ENCODE results near the gene PTPRK. TPM values are rescaled to one million over a fixed set of nuclear protein-coding genes. Genes with fewer than 3 reads are reported as not detected.
"Not testable (repeated sequence)": the region's sequence is repeated elsewhere in the genome, so short reads cannot be mapped to it uniquely, and the experiment has no call there.

Gene PTPRK
- total and polyA plus RNA-seq, 12 donors: 7.5 to 47.7 (median 35.7) TPM

DNA sequence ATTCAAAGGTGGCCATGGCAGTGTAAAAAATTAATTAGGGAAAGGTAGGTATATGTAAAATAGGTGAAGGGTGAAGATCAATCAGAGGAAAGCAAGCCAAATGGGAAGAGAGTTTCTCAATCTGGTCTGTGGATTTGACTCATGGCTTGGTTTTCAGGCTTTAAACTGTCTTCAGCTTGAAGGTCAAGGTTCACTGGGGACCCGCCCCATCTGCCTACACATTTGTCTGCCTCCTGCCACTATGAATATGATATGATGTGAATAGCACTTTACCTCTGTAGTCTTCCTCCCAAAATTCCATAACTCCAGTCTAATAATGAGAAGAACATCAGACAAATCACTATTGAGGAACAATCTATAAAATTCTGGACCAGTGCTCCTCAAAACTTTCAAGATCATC lies 587.3 kb downstream of the PTPRK start:
- H3K27ac ChIP-seq: no peak overlapping the region
- peaks cover 0 to 29% (median 15%) of the 10 kb centered on the region in 11 donors for H3K9me3 ChIP-seq
- H3K36me3 ChIP-seq: no peaks in the 10 kb centered on the region
- no peaks in the 10 kb centered on the region for H3K27me3 ChIP-seq
- peaks cover 0 to 2% (median 0%) of the 10 kb centered on the region in 9 donors for H3K4me1 ChIP-seq
- intact Hi-C loops (cut with DNase I): no loop called here
- ATAC-seq (no peak), DNase-seq (no peak)
- no peak for TF ChIP-seq CTCF (IDR thresholded peaks at IDR 0.05)
- WGBS, 2 donors: 88 to 96% methylated on average over 1 of the region's 1 CpG
- no peak overlapping the region for H3K4me3 ChIP-seq

- DNase-seq (no peak), ATAC-seq (no peak)
- intact Hi-C loops (cut with DNase I): no loop called here
- no peak for TF ChIP-seq CTCF (IDR thresholded peaks at IDR 0.05)
- H3K36me3 ChIP-seq: no peaks in the 10 kb centered on the region
- H3K4me3 ChIP-seq: no peak overlapping the region
- H3K27ac ChIP-seq: no peak overlapping the region
- WGBS, 2 donors: 79 to 80% methylated on average over 5 of the region's 5 CpGs
- H3K4me1 ChIP-seq: no peaks in the 10 kb centered on the region
- H3K27me3 ChIP-seq: no peaks in the 10 kb centered on the region
- H3K9me3 ChIP-seq: peaks cover 0 to 33% (median 15%) of the 10 kb centered on the region in 11 donors
These were observed 587.7 kb downstream of the PTPRK start for GRCh38 chr6:127932708-127933107.

DNA sequence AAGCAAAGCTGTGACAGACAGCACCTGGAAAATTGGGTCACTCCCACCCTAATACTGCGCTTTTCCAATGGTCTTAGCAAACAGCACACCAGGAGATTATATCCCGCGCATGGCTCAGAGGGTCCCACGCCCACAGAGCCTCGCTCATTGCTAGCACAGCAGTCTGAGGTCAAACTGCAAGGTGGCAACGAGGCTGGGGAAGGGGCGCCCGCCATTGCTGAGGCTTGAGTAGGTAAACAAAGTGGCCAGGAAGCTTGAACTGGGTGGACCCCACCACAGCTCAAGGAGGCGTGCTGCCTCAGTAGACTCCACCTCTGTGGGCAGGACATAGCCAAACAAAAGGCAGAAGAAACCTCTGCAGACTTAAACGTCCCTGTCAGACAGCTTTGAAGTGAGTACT lies 594.0 kb downstream of the PTPRK start:
- DNase-seq; ATAC-seq; H3K4me1 ChIP-seq; intact Hi-C loops (cut with DNase I); H3K27me3 ChIP-seq; H3K27ac ChIP-seq; H3K36me3 ChIP-seq; H3K4me3 ChIP-seq: not testable (repeated sequence)
- H3K9me3 ChIP-seq: peaks cover 0 to 36% (median 6%) of the 10 kb centered on the region in 11 donors
- 90 to 94% methylated on average over 10 of the region's 10 CpGs for WGBS, 2 donors

- intact Hi-C loops (cut with DNase I): no loop called here
- ATAC-seq: no peak
These were observed 596.0 kb downstream of the PTPRK start for GRCh38 chr6:127924440-127924839.

More at GRCh38 chr6:127924440-127924839, 596.0 kb downstream of the PTPRK start:
- TF ChIP-seq CTCF (IDR thresholded peaks at IDR 0.05): no peak
- Histone ChIP-seq H3K9me3 (peaks cover 0 to 35% (median 6%) of the 10 kb centered on the region in 11 donors), H3K4me1 (no peaks in the 10 kb centered on the region), H3K36me3 (no peaks in the 10 kb centered on the region), H3K27me3 (peaks cover 0 to 3% (median 0%) of the 10 kb centered on the region in 7 donors), H3K4me3 (no peak overlapping the region), H3K27ac (no peak overlapping the region)
- 79 to 86% methylated on average over 2 of the region's 2 CpGs for WGBS, 2 donors
- DNase-seq: no peak
